PC-9 (cell line): Measurements from ENCODE around the gene RBMS3. TPM values are rescaled to one million over a fixed set of nuclear protein-coding genes. Genes with fewer than 3 reads are reported as not detected.

Experiments used
- BruUV-seq: library from RNA; stranded (reverse); fragments of 400-500 nt; replicated peaks from 2 replicates; lab custom pipeline; 2021; lab: Mats Ljungman, UMichigan
- CTCF ChIA-PET: fragments of 300-600 bp; sonication (Branson Sonifier 250); formaldehyde crosslinking; loops from one replicate; lab custom pipeline; 2022; ENCODE audit warnings: antibody characterized with exemption; lab: Charles Lee
- POLR2A ChIA-PET: fragments of 300-600 bp; sonication (Branson Sonifier 250); formaldehyde crosslinking; loops from one replicate; lab custom pipeline; 2022; ENCODE audit warnings: antibody characterized with exemption; ENCODE audit not compliant: unreplicated experiment; lab: Charles Lee
- DNase-seq, 2 experiments: peaks; one replicate each; pipeline versions ENCODE4 v3.0.0 to v3.0.0-alpha.2; 2015 to 2022; ENCODE audit warnings: mixed read lengths in 1 of 2
- H2AFZ ChIP-seq: fragments of 200-600 bp; sonication (generic); 2 replicates; pipeline ENCODE4 v1.8.1; 2017; ENCODE audit warnings: antibody characterized with exemption
- H3F3A ChIP-seq: fragments of 200-600 bp; sonication (generic); 2 replicates; pipeline ENCODE4 v1.8.1; 2017; ENCODE audit warnings: antibody characterized with exemption, mild to moderate bottlenecking, low read depth; ENCODE audit not compliant: insufficient read depth
- H3K27ac ChIP-seq: fragments of 200-600 bp; sonication (generic); 2 replicates; pipeline ENCODE4 v1.6.1; 2016; ENCODE audit warnings: mixed run types
- H3K27me3 ChIP-seq: fragments of 200-600 bp; sonication (generic); 2 replicates; pipeline ENCODE4 v1.6.1; 2016; ENCODE audit warnings: low read depth, mixed run types; ENCODE audit not compliant: insufficient read depth
- H3K36me3 ChIP-seq: fragments of 200-600 bp; sonication (generic); 2 replicates; pipeline ENCODE4 v1.6.1; 2016; ENCODE audit warnings: low read depth, mixed run types
- H3K4me1 ChIP-seq: fragments of 200-600 bp; sonication (generic); replicated peaks from 2 replicates; pipeline ENCODE4 v1.6.1; 2016; ENCODE audit warnings: mixed run types; ENCODE audit not compliant: insufficient read depth
- H3K4me2 ChIP-seq: fragments of 200-600 bp; sonication (generic); 2 replicates; pipeline ENCODE4 v1.6.1; 2017; ENCODE audit warnings: mixed run types
- H3K4me3 ChIP-seq: fragments of 200-600 bp; sonication (generic); 2 replicates; pipeline ENCODE4 v1.6.1; 2016; ENCODE audit warnings: mixed run types
- H3K79me2 ChIP-seq: fragments of 200-600 bp; sonication (generic); 2 replicates; pipeline ENCODE4 v1.6.1; 2017; ENCODE audit warnings: low read depth, mixed run types
- H3K9me2 ChIP-seq: fragments of 200-600 bp; sonication (generic); 2 replicates; pipeline ENCODE4 v1.8.1; 2017; ENCODE audit warnings: mild to moderate bottlenecking; ENCODE audit not compliant: insufficient read depth
- H3K9me3 ChIP-seq: fragments of 200-600 bp; sonication (generic); 2 replicates; pipeline ENCODE4 v1.8.1; 2016; ENCODE audit warnings: low read depth; ENCODE audit not compliant: insufficient read depth
- H4K20me1 ChIP-seq: fragments of 200-600 bp; sonication (generic); 2 replicates; pipeline ENCODE4 v1.8.1; 2017; ENCODE audit not compliant: insufficient read depth
- CTCF ChIP-seq: fragments of 200-600 bp; sonication (generic); conservative IDR thresholded peaks from 2 replicates; pipeline ENCODE4 v1.6.1; 2017; ENCODE audit warnings: mixed run types, antibody characterized with exemption, mild to moderate bottlenecking, moderate library complexity
- EZH2 ChIP-seq: fragments of 200-600 bp; sonication (generic); IDR thresholded peaks from 2 replicates; pipeline ENCODE4 v1.8.0; 2017; ENCODE audit warnings: antibody characterized with exemption, low read depth
- intact Hi-C: fragments of 100-400 bp; cut with micrococcal nuclease; formaldehyde crosslinking; loops from one replicate; pipeline ENCODE4 v1.10.0; 2022; ENCODE audit not compliant: unreplicated experiment
- total RNA-seq: library from RNA; stranded (reverse); gene quantifications from 2 replicates; pipeline ENCODE4 v1.2.3, GENCODE V29; 2021

Gene RBMS3
- total RNA-seq, 1 experiment from 2014 or later = 3.5 TPM

GRCh38 chr3:29347412-29347811 is 66.5 kb downstream of the RBMS3 start:
- TF ChIP-seq EZH2 (no peak), CTCF (no peak)
- no TSS peak for BruUV-seq
- Histone ChIP-seq H3K4me3 (no peak overlapping the region), H3K79me2 (no peaks in the 10 kb centered on the region), H3K4me1 (no peaks in the 10 kb centered on the region), H3K27ac (no peak overlapping the region), H3K9me3 (no peaks in the 10 kb centered on the region), H3K36me3 (no peaks in the 10 kb centered on the region), H2AFZ (0 out of 2 replicates have a peak overlapping the region, but pooled peaks have one; percentile 58), H4K20me1 (no peaks in the 10 kb centered on the region), H3F3A (no peaks in the 10 kb centered on the region), H3K4me2 (no peak overlapping the region), H3K9me2 (no peaks in the 10 kb centered on the region), H3K27me3 (no peaks in the 10 kb centered on the region)
- DNase-seq = no peak
- POLR2A ChIA-PET = no interaction called here
- intact Hi-C loops = no loop called here
- CTCF ChIA-PET = no interaction called here

GRCh38 chr3:29348316-29348715 is 67.4 kb downstream of the RBMS3 start:
- H3K27me3 ChIP-seq = no peaks in the 10 kb centered on the region
- no peaks in the 10 kb centered on the region for H3F3A ChIP-seq
- intact Hi-C loops = no loop called here
- no peak overlapping the region for H3K4me3 ChIP-seq
- no peak for TF ChIP-seq CTCF
- TF ChIP-seq EZH2 = no peak
- DNase-seq = no peak
- H3K27ac ChIP-seq = no peak overlapping the region
- ChIA-PET CTCF (interaction anchor here (0.7 kb wide), 1 partner anchor 40 kb away, joined by 3 read pairs; no protein-coding TSS in a partner anchor), POLR2A (no interaction called here)
- no peak overlapping the region for H3K4me2 ChIP-seq
- H3K36me3 ChIP-seq = no peaks in the 10 kb centered on the region
- no peaks in the 10 kb centered on the region for H3K4me1 ChIP-seq
- H3K79me2 ChIP-seq = no peaks in the 10 kb centered on the region
- H4K20me1 ChIP-seq = no peaks in the 10 kb centered on the region
- peak overlapping the region; percentile 58; the same call in 1 of the 2 replicates for H2AFZ ChIP-seq
- BruUV-seq = no TSS peak
- no peaks in the 10 kb centered on the region for H3K9me3 ChIP-seq
- no peaks in the 10 kb centered on the region for H3K9me2 ChIP-seq

GRCh38 chr3:29349049-29349448 is 68.2 kb downstream of the RBMS3 start:
- Histone ChIP-seq H3K4me3 (no peak overlapping the region), H3K36me3 (no peaks in the 10 kb centered on the region), H3K9me3 (no peaks in the 10 kb centered on the region), H3K4me1 (no peaks in the 10 kb centered on the region), H3K9me2 (no peaks in the 10 kb centered on the region), H2AFZ (no peak overlapping the region), H3F3A (no peaks in the 10 kb centered on the region), H4K20me1 (no peaks in the 10 kb centered on the region), H3K4me2 (no peak overlapping the region), H3K27ac (no peak overlapping the region), H3K27me3 (no peaks in the 10 kb centered on the region), H3K79me2 (no peaks in the 10 kb centered on the region)
- TF ChIP-seq CTCF (no peak), EZH2 (no peak)
- no TSS peak for BruUV-seq
- intact Hi-C loops = no loop called here
- no peak for DNase-seq
- ChIA-PET POLR2A (no interaction called here), CTCF (interaction anchor here (0.7 kb wide), 1 partner anchor 41 kb away, joined by 3 read pairs; no protein-coding TSS in a partner anchor)
